HepG2 (cell line): ENCODE results near the gene OR13J1. TPM values are rescaled to one million over a fixed set of nuclear protein-coding genes. Genes with fewer than 3 reads are reported as not detected.

Source experiments
- ATAC-seq: fragments of 200-7000 bp; cut with Tn5 transposase; 3 replicates; pipeline ENCODE4 v1.9.1; 2020; ENCODE audit warnings: mild to moderate bottlenecking, moderate library complexity
- BruUV-seq: library from RNA; stranded (reverse); fragments of 400-500 nt; replicated peaks from 2 replicates; lab custom pipeline; 2021; lab: Mats Ljungman, UMichigan
- CTCF ChIA-PET: fragments of 300-600 bp; formaldehyde crosslinking; extraction: SDS; loops from one replicate; lab custom pipeline; 2021; ENCODE audit warnings: low total read pairs, inconsistent platforms, low intra/inter-chr PET ratio; lab: Yijun Ruan, JAX
- POLR2A ChIA-PET: fragments of 350-600 bp; sonication (Branson Sonifier 250); formaldehyde crosslinking; loops from one replicate; lab custom pipeline; 2020; ENCODE audit warnings: antibody characterized with exemption, inconsistent platforms; lab: Yijun Ruan, JAX
- DNase-seq: peaks from one replicate; pipeline ENCODE4 v3.0.0-alpha.2; 2015; ENCODE audit warnings: low spot score
- FAIRE-seq: peaks from 3 replicates; lab custom pipeline; 2011; peaks lifted over from hg19 to GRCh38; lab: Jason Lieb, UNC
- H2AFZ ChIP-seq: one replicate; pipeline ENCODE4 v1.6.1; 2011; ENCODE audit warnings: low read length, inconsistent platforms
- H3K27ac ChIP-seq: fragments of 300-600 bp; 3 replicates; pipeline ENCODE4 v1.8.0; 2011; ENCODE audit warnings: mixed run types, mild to moderate bottlenecking, mixed read lengths, low read length, inconsistent platforms; ENCODE audit not compliant: insufficient read depth; ENCODE audit errors: extremely low read length
- H3K27me3 ChIP-seq, 2 experiments: fragments of 200-600 bp in 1 of 2; 2 replicates in 1 of 2; 3 replicates in 1 of 2; pipeline versions ENCODE4 v1.6.0 to v1.8.0; 2011; ENCODE audit warnings: low read length in 2 of 2, mild to moderate bottlenecking in 2 of 2, moderate library complexity in 2 of 2, inconsistent platforms in 1 of 2; ENCODE audit not compliant: insufficient read depth in 2 of 2, control insufficient read depth in 1 of 2
- H3K36me3 ChIP-seq, 2 experiments: fragments of 200-600 bp in 1 of 2; replicated peaks in 1 of 2; 2 replicates in 1 of 2; 3 replicates in 1 of 2; pipeline versions ENCODE4 v1.5.1 to v1.8.0; 2011; ENCODE audit warnings: low read length in 2 of 2, inconsistent platforms in 1 of 2; ENCODE audit not compliant: insufficient read depth in 2 of 2, control insufficient read depth in 1 of 2
- H3K4me1 ChIP-seq: 2 replicates; pipeline ENCODE4 v1.5.1; 2012; ENCODE audit warnings: low read length, inconsistent platforms; ENCODE audit not compliant: insufficient read depth
- H3K4me2 ChIP-seq: 2 replicates; pipeline ENCODE4 v1.6.0; 2011; ENCODE audit warnings: low read depth, low read length, inconsistent platforms
- H3K4me3 ChIP-seq, 3 experiments: fragments of 200-600 bp in 1 of 3; sonication (generic), shearing (Covaris generic) in 1 of 3; replicated peaks in 1 of 3; 2 replicates each; pipeline ENCODE4 v1.5.1; 2011 to 2016; ENCODE audit warnings: low read length in 3 of 3, inconsistent platforms in 2 of 3, low read depth in 2 of 3, mild to moderate bottlenecking in 2 of 3, control low read depth in 1 of 3, mixed read lengths in 1 of 3; ENCODE audit not compliant: insufficient read depth in 1 of 3
- H3K79me2 ChIP-seq: one replicate; pipeline ENCODE4 v1.6.1; 2011; ENCODE audit warnings: low read length, inconsistent platforms; ENCODE audit not compliant: insufficient read depth
- H3K9ac ChIP-seq: 2 replicates; pipeline ENCODE4 v1.6.0; 2011; ENCODE audit warnings: mild to moderate bottlenecking, low read depth, low read length, inconsistent platforms; ENCODE audit not compliant: insufficient read depth
- H3K9me3 ChIP-seq: 2 replicates; pipeline ENCODE4 v1.5.1; 2012; ENCODE audit warnings: mild to moderate bottlenecking, low read length
- H4K20me1 ChIP-seq: 2 replicates; pipeline ENCODE4 v1.6.0; 2011; ENCODE audit warnings: inconsistent platforms, mild to moderate bottlenecking, low read length, moderate library complexity; ENCODE audit not compliant: insufficient read depth
- ARNT2 ChIP-seq: sonication (generic); formaldehyde crosslinking; IDR thresholded peaks from 2 replicates; pipeline ENCODE4 v1.8.0; 2022; ENCODE audit warnings: mild to moderate bottlenecking, low read depth, missing genetic modification reagents, moderate library complexity
- DNMT3B ChIP-seq: conservative IDR thresholded peaks from 2 replicates; pipeline ENCODE4 v1.6.1; 2016; ENCODE audit warnings: missing biosample characterization, control low read depth
- EP300 ChIP-seq, 3 experiments: sonication (generic) in 1 of 3; formaldehyde crosslinking in 1 of 3; IDR thresholded peaks; 2 replicates each; pipeline versions ENCODE4 v1.5.1 to v1.6.1; 2011 to 2020; ENCODE audit warnings: low read depth in 2 of 3, low read length in 2 of 3, borderline replicate concordance in 1 of 3, improper control_type of control experiment in 1 of 3, mild to moderate bottlenecking in 1 of 3, missing genetic modification reagents in 1 of 3, moderate library complexity in 1 of 3
- MIXL1 ChIP-seq: IDR thresholded peaks from 2 replicates; pipeline ENCODE4 v1.6.1; 2016
- PRPF4 ChIP-seq: fragments of 200-400 bp; formaldehyde crosslinking; IDR thresholded peaks from 2 replicates; pipeline ENCODE4 v1.6.1; 2016; ENCODE audit warnings: low read length, low read depth; ENCODE audit not compliant: poor library complexity, severe bottlenecking
- RCOR2 ChIP-seq: IDR thresholded peaks from 2 replicates; pipeline ENCODE4 v1.6.1; 2016; ENCODE audit warnings: missing biosample characterization, missing genetic modification reagents
- STAG1 ChIP-seq: sonication (generic); formaldehyde crosslinking; IDR thresholded peaks from 2 replicates; pipeline ENCODE4 v1.4.0; 2020; ENCODE audit warnings: missing genetic modification reagents
- XBP1 ChIP-seq: sonication (generic); formaldehyde crosslinking; IDR thresholded peaks from 2 replicates; pipeline ENCODE4 v1.5.0; 2020; ENCODE audit warnings: missing genetic modification reagents
- YEATS4 ChIP-seq: sonication (generic); formaldehyde crosslinking; IDR thresholded peaks from 2 replicates; pipeline ENCODE4 v1.4.0; 2020; ENCODE audit warnings: missing genetic modification reagents, borderline replicate concordance
- ZKSCAN8 ChIP-seq: IDR thresholded peaks from 2 replicates; pipeline ENCODE4 v1.6.1; 2016; ENCODE audit warnings: borderline replicate concordance, missing genetic modification reagents, missing compliant biosample characterization
- ZNF274 ChIP-seq: sonication (generic); formaldehyde crosslinking; IDR thresholded peaks from 2 replicates; pipeline ENCODE4 v1.5.1; 2020; ENCODE audit warnings: mild to moderate bottlenecking, missing genetic modification reagents
- ZNF501 ChIP-seq: sonication (generic); formaldehyde crosslinking; IDR thresholded peaks from 2 replicates; pipeline ENCODE4 v1.5.1; 2020; ENCODE audit warnings: mild to moderate bottlenecking, moderate library complexity, missing genetic modification reagents
- ZNF761 ChIP-seq: sonication (generic); formaldehyde crosslinking; conservative IDR thresholded peaks from 2 replicates; pipeline ENCODE4 v1.4.0; 2020; ENCODE audit warnings: mild to moderate bottlenecking, missing genetic modification reagents
- ZNF772 ChIP-seq: sonication (generic); formaldehyde crosslinking; IDR thresholded peaks from 2 replicates; pipeline ENCODE4 v1.5.0; 2020; ENCODE audit warnings: mild to moderate bottlenecking, missing genetic modification reagents
- WGBS: methylation state at CpG from one replicate; pipeline ENCODE4 v1.1.6; 2017; ENCODE audit warnings: low lambda C conversion rate; 5-methylcytosine and 5-hydroxymethylcytosine counted together
- in situ Hi-C: cut with HindIII; loops from 2 replicates; pipeline ENCODE4 v1.10.0; 2017; ENCODE audit warnings: low pct_unique_long_range_greater_than_20kb; ENCODE audit not compliant: extremely low pct_ligation_motif_present
- intact Hi-C: fragments of 100-400 bp; cut with micrococcal nuclease; formaldehyde crosslinking; loops from one replicate; pipeline ENCODE4 v1.10.0; 2022; ENCODE audit not compliant: unreplicated experiment
- polyA plus RNA-seq, 8 experiments: library from polyadenylated mRNA; depleted of rRNA in 3 of 8; stranded (reverse) in 7 of 8; unstranded in 1 of 8; fragments of >200 nt; fragmentation: Illumina TruSeq in 4 of 8; extraction: Trizol in 4 of 8; gene quantifications; 2 replicates each; pipeline versions ENCODE4 v1.2.1 to v1.2.3, GENCODE V29; 2011 to 2016; ENCODE audit warnings: low read depth in 4 of 8, missing spikeins in 1 of 8, mixed read lengths in 1 of 8; ENCODE audit not compliant: insufficient read depth in 1 of 8
- total RNA-seq, 5 experiments: library from RNA; depleted of rRNA; stranded (reverse); fragments of >200 nt; fragmentation: Illumina TruSeq; extraction: Trizol; gene quantifications; 2 replicates each; pipeline ENCODE4 v1.2.3, GENCODE V29; 2016; ENCODE audit warnings: low read depth in 1 of 5
- TF ChIP-seq, protein P1 (sequence below): sonication (generic); formaldehyde crosslinking; IDR thresholded peaks from 2 replicates; pipeline ENCODE4 v1.5.0; 2020; ENCODE audit warnings: missing genetic modification reagents, mild to moderate bottlenecking, borderline replicate concordance
- TF ChIP-seq, protein P2 (sequence below), 2 experiments: sonication (generic) in 1 of 2; formaldehyde crosslinking in 1 of 2; IDR thresholded peaks; 2 replicates each; pipeline versions ENCODE4 v1.4.0 to v1.6.1; 2016 to 2020; ENCODE audit warnings: borderline replicate concordance in 1 of 2, low read depth in 1 of 2, mild to moderate bottlenecking in 1 of 2, missing genetic modification reagents in 1 of 2
- TF ChIP-seq, protein P3 (sequence below): sonication (generic); formaldehyde crosslinking; IDR thresholded peaks from 2 replicates; pipeline ENCODE4 v1.5.1; 2020; ENCODE audit warnings: mild to moderate bottlenecking, missing genetic modification reagents, borderline replicate concordance

OR13J1 gene
- total and polyA plus RNA-seq, 2 of the 13 experiments (the other 11 are each of a cell fraction or from before 2014, with no cell fraction given), result not detected

DNA sequence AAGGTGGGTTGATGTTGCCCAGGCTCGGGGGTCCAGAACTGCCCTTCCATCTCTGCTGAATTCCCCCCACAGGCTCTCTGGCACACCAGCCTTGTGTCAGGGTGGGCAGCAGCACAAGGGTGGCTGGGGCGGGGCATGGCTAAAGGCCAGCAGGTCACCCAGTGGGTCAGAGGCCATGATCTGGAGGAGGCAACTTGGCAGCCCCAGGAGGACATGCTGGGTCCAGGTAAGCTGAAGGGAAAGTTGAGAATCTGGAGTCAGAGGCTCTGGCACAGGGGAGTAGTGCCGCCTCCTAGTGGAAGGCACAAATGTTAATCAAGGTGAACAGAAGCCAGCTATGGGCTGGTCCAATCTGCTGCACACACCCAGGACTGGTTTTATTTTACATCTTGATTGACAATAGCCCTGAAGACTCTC lies 35.0 kb downstream of the OR13J1 start:
- peak; percentile 33 for ATAC-seq
- Histone ChIP-seq H3K36me3 (no peaks in the 10 kb centered on the region), H3K79me2 (no peaks in the 10 kb centered on the region), H2AFZ (no peak overlapping the region), H4K20me1 (no peaks in the 10 kb centered on the region), H3K4me2 (peak overlapping the region; percentile 47; the same call in 1 of the 2 replicates), H3K4me3 (no peak overlapping the region; a peak in 1 of 6 replicates), H3K4me1 (peaks cover 54% of the 10 kb centered on the region), H3K9ac (no peak overlapping the region), H3K27ac (no peak overlapping the region), H3K27me3 (no peaks in the 10 kb centered on the region; a peak in 1 of 5 replicates), H3K9me3 (no peaks in the 10 kb centered on the region)
- FAIRE-seq, result no peak
- in situ Hi-C loops, result no loop called here
- no TSS peak for BruUV-seq
- WGBS, result 70% methylated on average over 2 of the region's 3 CpGs
- CTCF ChIA-PET, result no interaction called here
- POLR2A ChIA-PET, result interaction anchor here (0.9 to 2.3 kb wide), 3 partner anchors 21 to 87 kb away, joined by 3 to 9 read pairs (median 4); partner anchors contain the start of genes GBA2, HINT2 and RGP1
- DNase-seq, result no peak
- intact Hi-C loops, result no loop called here
- TF ChIP-seq DNMT3B (no peak), STAG1 (CRISPR knock-in tag) (0 out of 2 replicates have a peak, but pooled peaks have one; percentile 8), EP300 (IDR thresholded peaks at IDR 0.05; ENCODE audit: low read depth in 2 of 2, low read length in 2 of 2) (no peak), EP300 (CRISPR knock-in tag; IDR thresholded peaks at IDR 0.05; ENCODE audit: borderline replicate concordance) (no peak), YEATS4 (CRISPR knock-in tag) (0 out of 2 replicates have a peak, but pooled peaks have one; percentile 16), ZNF501 (CRISPR knock-in tag) (0 out of 2 replicates have a peak, but pooled peaks have one; percentile 12), ZKSCAN8 (CRISPR knock-in tag) (no peak), XBP1 (CRISPR knock-in tag) (no peak), ZNF761 (CRISPR knock-in tag) (no peak), ZNF274 (no peak), ZNF772 (no peak), RCOR2 (CRISPR knock-in tag) (no peak), MIXL1 (CRISPR knock-in tag) (no peak), ARNT2 (CRISPR knock-in tag) (no peak), PRPF4 (no peak)
- TF ChIP-seq, protein P1, sequence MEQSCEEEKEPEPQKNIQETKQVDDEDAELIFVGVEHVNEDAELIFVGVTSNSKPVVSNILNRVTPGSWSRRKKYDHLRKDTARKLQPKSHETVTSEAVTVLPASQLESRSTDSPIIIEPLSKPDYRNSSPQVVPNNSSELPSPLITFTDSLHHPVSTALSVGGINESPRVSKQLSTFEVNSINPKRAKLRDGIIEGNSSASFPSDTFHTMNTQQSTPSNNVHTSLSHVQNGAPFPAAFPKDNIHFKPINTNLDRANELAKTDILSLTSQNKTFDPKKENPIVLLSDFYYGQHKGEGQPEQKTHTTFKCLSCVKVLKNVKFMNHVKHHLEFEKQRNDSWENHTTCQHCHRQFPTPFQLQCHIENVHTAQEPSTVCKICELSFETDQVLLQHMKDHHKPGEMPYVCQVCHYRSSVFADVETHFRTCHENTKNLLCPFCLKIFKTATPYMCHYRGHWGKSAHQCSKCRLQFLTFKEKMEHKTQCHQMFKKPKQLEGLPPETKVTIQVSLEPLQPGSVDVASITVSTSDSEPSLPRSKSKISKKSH (CRISPR knock-in tag), result 0 out of 2 replicates have a peak, but pooled peaks have one; percentile 40
- TF ChIP-seq, protein P2, sequence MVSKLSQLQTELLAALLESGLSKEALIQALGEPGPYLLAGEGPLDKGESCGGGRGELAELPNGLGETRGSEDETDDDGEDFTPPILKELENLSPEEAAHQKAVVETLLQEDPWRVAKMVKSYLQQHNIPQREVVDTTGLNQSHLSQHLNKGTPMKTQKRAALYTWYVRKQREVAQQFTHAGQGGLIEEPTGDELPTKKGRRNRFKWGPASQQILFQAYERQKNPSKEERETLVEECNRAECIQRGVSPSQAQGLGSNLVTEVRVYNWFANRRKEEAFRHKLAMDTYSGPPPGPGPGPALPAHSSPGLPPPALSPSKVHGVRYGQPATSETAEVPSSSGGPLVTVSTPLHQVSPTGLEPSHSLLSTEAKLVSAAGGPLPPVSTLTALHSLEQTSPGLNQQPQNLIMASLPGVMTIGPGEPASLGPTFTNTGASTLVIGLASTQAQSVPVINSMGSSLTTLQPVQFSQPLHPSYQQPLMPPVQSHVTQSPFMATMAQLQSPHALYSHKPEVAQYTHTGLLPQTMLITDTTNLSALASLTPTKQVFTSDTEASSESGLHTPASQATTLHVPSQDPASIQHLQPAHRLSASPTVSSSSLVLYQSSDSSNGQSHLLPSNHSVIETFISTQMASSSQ (IDR thresholded peaks at IDR 0.05; ENCODE audit: low read depth), result no peak
- TF ChIP-seq, protein P2 (CRISPR knock-in tag; IDR thresholded peaks at IDR 0.05; ENCODE audit: borderline replicate concordance), result 0 out of 2 replicates have a peak, but pooled peaks have one; percentile 9
- TF ChIP-seq, protein P3, sequence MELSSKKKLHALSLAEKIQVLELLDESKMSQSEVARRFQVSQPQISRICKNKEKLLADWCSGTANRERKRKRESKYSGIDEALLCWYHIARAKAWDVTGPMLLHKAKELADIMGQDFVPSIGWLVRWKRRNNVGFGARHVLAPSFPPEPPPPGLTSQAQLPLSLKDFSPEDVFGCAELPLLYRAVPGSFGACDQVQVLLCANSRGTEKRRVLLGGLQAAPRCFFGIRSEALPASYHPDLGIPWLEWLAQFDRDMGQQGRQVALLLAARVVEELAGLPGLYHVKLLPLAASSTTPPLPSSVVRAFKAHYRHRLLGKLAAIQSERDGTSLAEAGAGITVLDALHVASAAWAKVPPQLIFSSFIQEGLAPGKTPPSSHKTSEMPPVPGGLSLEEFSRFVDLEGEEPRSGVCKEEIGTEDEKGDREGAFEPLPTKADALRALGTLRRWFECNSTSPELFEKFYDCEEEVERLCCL, result no peak
